GM21737 (cell line): ENCODE results near the gene KPNA6.
A peak's percentile ranks its signal among the peaks of the same experiment; 100 is the strongest.

ENCODE experiments used
- ATAC-seq: cut with Tn5 transposase; IDR thresholded peaks from one replicate; pipeline ENCODE4 v1.9.1; 2021; ENCODE audit warnings: mild to moderate bottlenecking, moderate library complexity; ENCODE audit not compliant: unreplicated experiment

Gene KPNA6

DNA sequence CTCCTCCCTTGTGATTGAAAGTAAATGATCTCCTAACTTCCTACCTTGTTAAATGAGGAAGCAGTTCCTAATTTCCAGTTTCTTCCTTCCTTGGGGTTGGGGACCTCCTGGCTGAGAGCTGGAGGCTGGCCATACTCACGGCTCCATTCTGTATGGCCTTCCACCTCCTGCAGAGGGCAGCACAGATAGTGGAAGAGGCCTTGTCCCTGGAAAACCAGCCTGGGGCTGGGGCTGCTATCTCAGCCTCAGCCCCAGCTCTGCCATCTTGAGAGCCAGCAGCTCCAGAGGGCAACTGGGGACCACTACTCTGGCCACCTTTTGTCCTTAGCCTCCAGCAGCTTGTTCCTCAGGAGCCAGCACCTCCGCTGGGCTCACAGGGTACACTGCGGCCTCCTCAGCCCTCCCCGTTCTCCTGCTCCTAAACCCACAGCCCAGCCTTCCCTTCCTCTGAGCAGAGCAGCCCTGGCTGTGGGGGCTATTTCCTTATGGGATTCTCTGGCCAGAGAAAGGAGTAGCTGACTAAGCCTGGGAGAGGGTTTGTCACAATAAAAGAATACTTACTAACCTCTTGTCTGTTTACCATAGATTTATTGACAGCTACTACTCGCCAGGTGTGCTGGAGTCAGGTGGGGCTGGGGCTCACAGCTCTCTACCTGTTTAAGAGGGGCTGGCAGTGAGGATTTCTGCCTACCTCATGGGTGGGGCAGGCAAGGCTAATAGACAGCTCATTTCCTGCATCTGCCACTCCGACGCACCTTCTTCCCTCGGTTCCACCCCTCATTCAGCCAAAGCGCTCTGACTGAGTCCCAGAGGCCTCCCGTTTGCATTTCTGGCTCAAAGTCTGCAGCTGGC, 108.0 kb downstream of the KPNA6 start:
- ATAC-seq = no peak

GRCh38 chr1:32216566-32216965, 108.7 kb downstream of the KPNA6 start:
- no peak for ATAC-seq

- no peak for ATAC-seq
These were observed 111.2 kb downstream of the KPNA6 start for GRCh38 chr1:32219022-32219421.

- ATAC-seq = no peak
These were observed 113.1 kb downstream of the KPNA6 start for GRCh38 chr1:32220746-32221580.

- ATAC-seq = no peak
These were observed 113.7 kb downstream of the KPNA6 start for GRCh38 chr1:32221581-32221979.

DNA sequence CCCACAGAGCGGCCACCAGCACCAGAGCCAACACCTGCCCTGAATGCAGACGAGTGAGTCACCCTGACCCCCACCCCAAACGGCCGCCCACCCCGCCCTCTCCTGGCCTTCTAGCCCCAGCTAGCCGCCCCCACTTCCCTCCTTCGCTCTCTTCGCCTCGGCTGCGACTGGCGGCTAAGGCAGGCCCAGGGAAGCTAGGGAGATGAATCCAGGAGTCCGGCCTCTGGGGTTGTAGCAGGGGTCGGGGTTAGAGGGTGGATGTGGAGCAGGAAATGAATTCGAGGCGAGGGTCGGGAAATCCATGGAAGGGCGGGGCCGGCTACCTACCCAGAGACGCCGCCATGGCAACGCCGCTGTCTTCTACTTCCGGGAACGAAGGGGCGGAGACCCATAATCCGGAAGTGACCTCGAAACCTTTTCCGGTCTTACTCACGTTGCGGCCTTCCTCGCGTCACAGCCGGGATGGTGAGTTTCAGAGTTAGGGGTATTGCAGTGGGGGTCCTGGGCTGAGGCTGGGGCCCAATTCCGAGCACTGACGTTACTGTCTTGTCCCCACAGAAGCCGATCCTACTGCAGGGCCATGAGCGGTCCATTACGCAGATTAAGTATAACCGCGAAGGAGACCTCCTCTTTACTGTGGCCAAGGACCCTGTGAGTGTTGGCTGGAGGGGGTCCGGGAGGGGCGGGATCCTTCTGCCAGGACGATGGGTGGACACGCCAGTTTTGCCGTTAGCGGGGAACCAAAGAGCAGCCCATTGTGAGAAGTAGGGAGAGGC, 114.3 kb downstream of the KPNA6 start, which contains the start of the genes EIF3I and TMEM234:
Gene EIF3I, plus strand, starts transcription at position 428 of the 776 bp plus-strand sequence. Its CDS starts 35 bp downstream, at position 463.
Gene TMEM234, minus strand, starts transcription at position 374 of the 776 bp plus-strand sequence. Its CDS starts 31 bp downstream, at position 343.
- peak; percentile 83 for ATAC-seq

GRCh38 chr1:32223683-32224082, 115.8 kb downstream of the KPNA6 start:
- ATAC-seq = no peak

DNA sequence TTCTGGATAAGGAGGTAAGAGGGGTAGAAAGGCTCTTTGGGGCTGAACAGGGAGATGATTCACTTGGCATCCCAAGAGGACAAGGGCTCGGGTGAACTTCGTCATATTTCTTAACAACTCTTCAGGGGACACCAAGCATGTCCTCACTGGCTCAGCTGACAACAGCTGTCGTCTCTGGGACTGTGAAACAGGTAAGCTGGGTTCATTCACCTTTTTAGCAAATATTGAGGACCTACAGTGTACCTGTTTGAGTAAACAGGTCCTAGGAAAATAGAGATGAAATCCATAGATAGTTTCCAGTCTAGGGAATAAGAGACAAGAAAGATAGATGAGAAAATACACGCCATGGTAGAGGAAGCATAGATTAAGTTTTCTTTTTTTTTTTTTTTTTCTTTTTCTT, 116.4 kb downstream of the KPNA6 start:
- no peak for ATAC-seq
